DOHH2 (cell line): ENCODE data around the gene CMSS1.

Experiments used
- CTCF ChIP-seq: fragments of 200-600 bp; sonication (generic); IDR thresholded peaks from one replicate; pipeline ENCODE4 v1.5.1; 2014; ENCODE audit warnings: antibody characterized with exemption, mild to moderate bottlenecking, low read depth, low read length; ENCODE audit not compliant: poor library complexity, severe bottlenecking
- EZH2phosphoT487 ChIP-seq: fragments of 200-600 bp; sonication (generic); IDR thresholded peaks from 2 replicates; pipeline ENCODE4 v1.6.1; 2017; ENCODE audit warnings: borderline replicate concordance, mild to moderate bottlenecking, antibody characterized with exemption, low read length, moderate library complexity, mixed read lengths

GRCh38 chr3:99768126-99768525, 49.5 kb upstream of the CMSS1 start:
- TF ChIP-seq CTCF (no peak), EZH2phosphoT487 (no peak)
